ENCODE results near the gene FBXO2.

The FBXO2 gene

GRCh38 chr1:11674488-11674887, 20.3 kb upstream of the FBXO2 start:
- TF ChIP-seq GATA3 (IDR thresholded peaks at IDR 0.05; ENCODE audit: low read depth, low read length) (no peak), GATA2 (IDR thresholded peaks at IDR 0.05; ENCODE audit: low read depth, low read length) (no peak)

GRCh38 chr1:11673089-11673769, 19.0 kb upstream of the FBXO2 start:
- TF ChIP-seq GATA2 (IDR thresholded peaks at IDR 0.05; ENCODE audit: low read depth, low read length) (no peak), GATA3 (IDR thresholded peaks at IDR 0.05; ENCODE audit: low read depth, low read length) (no peak)

GRCh38 chr1:11671544-11672286, 17.5 kb upstream of the FBXO2 start:
- no peak for TF ChIP-seq GATA2 (IDR thresholded peaks at IDR 0.05; ENCODE audit: low read depth, low read length)
- TF ChIP-seq GATA3 (IDR thresholded peaks at IDR 0.05; ENCODE audit: low read depth, low read length) = no peak

GRCh38 chr1:11671205-11671543, 16.9 kb upstream of the FBXO2 start:
- TF ChIP-seq GATA2 (IDR thresholded peaks at IDR 0.05; ENCODE audit: low read depth, low read length) (no peak), GATA3 (IDR thresholded peaks at IDR 0.05; ENCODE audit: low read depth, low read length) (no peak)

- no peak for TF ChIP-seq GATA2 (IDR thresholded peaks at IDR 0.05; ENCODE audit: low read depth, low read length)
- no peak for TF ChIP-seq GATA3 (IDR thresholded peaks at IDR 0.05; ENCODE audit: low read depth, low read length)
Observed at GRCh38 chr1:11670747-11671146, 16.5 kb upstream of the FBXO2 start.

- TF ChIP-seq GATA2 (IDR thresholded peaks at IDR 0.05; ENCODE audit: low read depth, low read length) = no peak
- no peak for TF ChIP-seq GATA3 (IDR thresholded peaks at IDR 0.05; ENCODE audit: low read depth, low read length)
Observed at GRCh38 chr1:11668516-11668915, 14.3 kb upstream of the FBXO2 start.

GRCh38 chr1:11664336-11665065, 10.3 kb upstream of the FBXO2 start:
- TF ChIP-seq GATA2 (IDR thresholded peaks at IDR 0.05; ENCODE audit: low read depth, low read length) = no peak
- no peak for TF ChIP-seq GATA3 (IDR thresholded peaks at IDR 0.05; ENCODE audit: low read depth, low read length)

GRCh38 chr1:11661103-11661502, 6.9 kb upstream of the FBXO2 start:
- TF ChIP-seq GATA2 (IDR thresholded peaks at IDR 0.05; ENCODE audit: low read depth, low read length) (no peak), GATA3 (IDR thresholded peaks at IDR 0.05; ENCODE audit: low read depth, low read length) (no peak)

- TF ChIP-seq GATA3 (IDR thresholded peaks at IDR 0.05; ENCODE audit: low read depth, low read length) = no peak
- no peak for TF ChIP-seq GATA2 (IDR thresholded peaks at IDR 0.05; ENCODE audit: low read depth, low read length)
Observed at GRCh38 chr1:11659748-11660147, 5.5 kb upstream of the FBXO2 start.

GRCh38 chr1:11658542-11658941, 4.3 kb upstream of the FBXO2 start:
- TF ChIP-seq GATA2 (IDR thresholded peaks at IDR 0.05; ENCODE audit: low read depth, low read length) (no peak), GATA3 (IDR thresholded peaks at IDR 0.05; ENCODE audit: low read depth, low read length) (no peak)

GRCh38 chr1:11657654-11658053, 3.4 kb upstream of the FBXO2 start:
- TF ChIP-seq GATA2 (IDR thresholded peaks at IDR 0.05; ENCODE audit: low read depth, low read length) (no peak), GATA3 (IDR thresholded peaks at IDR 0.05; ENCODE audit: low read depth, low read length) (no peak)

GRCh38 chr1:11654939-11655808, 945 bp upstream of the FBXO2 start:
- TF ChIP-seq GATA2 (IDR thresholded peaks at IDR 0.05; ENCODE audit: low read depth, low read length) (no peak), GATA3 (IDR thresholded peaks at IDR 0.05; ENCODE audit: low read depth, low read length) (no peak)

GRCh38 chr1:11653861-11654136, 430 bp downstream of the FBXO2 start:
- TF ChIP-seq GATA3 (IDR thresholded peaks at IDR 0.05; ENCODE audit: low read depth, low read length) = no peak
- TF ChIP-seq GATA2 (IDR thresholded peaks at IDR 0.05; ENCODE audit: low read depth, low read length) = no peak

All from SH-SY5Y (cell line).